GM19023 (cell line): Measurements from ENCODE around the gene LRRC3C.
A peak's percentile ranks its signal among the peaks of the same experiment; 100 is the strongest.

Experiments
- ATAC-seq: cut with Tn5 transposase; IDR thresholded peaks from one replicate; pipeline ENCODE4 v1.9.1; 2021; ENCODE audit warnings: mild to moderate bottlenecking, moderate library complexity; ENCODE audit not compliant: unreplicated experiment

The LRRC3C gene

GRCh38 chr17:39923836-39924690 lies 3.5 kb upstream of the LRRC3C start:
- ATAC-seq: no peak

- no peak for ATAC-seq
These were observed 2.9 kb upstream of the LRRC3C start for GRCh38 chr17:39924691-39925055.

- no peak for ATAC-seq
These were observed 2.0 kb upstream of the LRRC3C start for GRCh38 chr17:39925282-39926134.

GRCh38 chr17:39926135-39926587 lies 1.4 kb upstream of the LRRC3C start:
- ATAC-seq: no peak

- ATAC-seq: peak; percentile 43
These were observed 888 bp upstream of the LRRC3C start for GRCh38 chr17:39926588-39927100.

- peak; percentile 9 for ATAC-seq
These were observed 661 bp downstream of the LRRC3C start for GRCh38 chr17:39927929-39928857.

GRCh38 chr17:39928858-39929645 lies 1.5 kb downstream of the LRRC3C start:
- ATAC-seq: no peak

GRCh38 chr17:39929646-39930407 lies 2.3 kb downstream of the LRRC3C start:
- no peak for ATAC-seq

GRCh38 chr17:39933912-39934311 lies 6.4 kb downstream of the LRRC3C start:
- ATAC-seq: no peak

- no peak for ATAC-seq
These were observed 6.8 kb downstream of the LRRC3C start for GRCh38 chr17:39934324-39934723.

GRCh38 chr17:39935909-39936308 lies 8.4 kb downstream of the LRRC3C start:
- ATAC-seq: no peak

GRCh38 chr17:39937447-39937846 lies 9.9 kb downstream of the LRRC3C start:
- ATAC-seq: no peak

- no peak for ATAC-seq
These were observed 10.8 kb downstream of the LRRC3C start for GRCh38 chr17:39938140-39938869.

GRCh38 chr17:39939106-39939505 lies 11.6 kb downstream of the LRRC3C start:
- no peak for ATAC-seq

- peak; percentile 62 for ATAC-seq
These were observed 12.3 kb downstream of the LRRC3C start for GRCh38 chr17:39939588-39940419.

- ATAC-seq: no peak
These were observed 16.3 kb downstream of the LRRC3C start for GRCh38 chr17:39943702-39944392.

- ATAC-seq: no peak
These were observed 16.8 kb downstream of the LRRC3C start for GRCh38 chr17:39944393-39944711.
